ENCODE data around the gene ABCG5.

The ABCG5 gene

DNA sequence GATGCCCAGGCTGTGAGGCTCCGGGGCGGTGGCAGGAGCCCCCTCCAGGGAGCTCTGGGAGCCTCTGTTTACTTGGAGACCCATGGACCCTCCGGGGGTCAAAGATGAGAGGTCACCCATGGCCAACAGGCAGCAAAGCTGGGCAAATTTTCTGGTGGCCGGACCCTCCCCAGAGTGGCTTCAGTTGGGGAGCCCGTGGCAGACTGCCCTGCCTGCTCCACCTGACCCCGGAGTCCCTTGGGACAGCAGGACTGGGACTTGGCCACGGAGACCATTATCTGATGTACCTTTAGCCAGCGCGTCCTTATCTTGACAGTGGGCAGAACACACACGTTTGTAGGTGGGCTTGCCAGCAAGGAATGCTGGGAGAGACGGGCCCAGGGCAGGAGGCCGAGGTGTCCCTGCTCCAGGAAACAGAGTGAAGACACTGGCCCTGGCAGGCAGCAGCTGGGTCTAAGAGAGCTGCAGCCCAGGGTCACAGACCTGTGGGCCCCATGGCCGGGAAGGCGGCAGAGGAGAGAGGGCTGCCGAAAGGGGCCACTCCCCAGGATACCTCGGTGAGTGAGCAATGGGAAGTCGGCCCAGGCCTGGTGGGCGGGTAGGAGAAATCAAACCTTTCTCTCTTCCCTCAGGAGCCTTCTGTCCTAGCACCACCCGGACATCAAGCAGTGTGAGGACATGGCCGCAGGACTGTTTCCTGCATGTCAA is at the start of gene ABCG5, which contains the start of gene ABCG8:
ABCG5 (minus strand) TSS at position 280 of the 708 bp plus-strand sequence; CDS start at position 120, 160 bp downstream.
ABCG8 (plus strand) TSS at position 412 of the 708 bp plus-strand sequence; CDS start at position 495, 83 bp downstream.
- DNase-seq (ENCODE audit: low read depth), result no peak

DNA sequence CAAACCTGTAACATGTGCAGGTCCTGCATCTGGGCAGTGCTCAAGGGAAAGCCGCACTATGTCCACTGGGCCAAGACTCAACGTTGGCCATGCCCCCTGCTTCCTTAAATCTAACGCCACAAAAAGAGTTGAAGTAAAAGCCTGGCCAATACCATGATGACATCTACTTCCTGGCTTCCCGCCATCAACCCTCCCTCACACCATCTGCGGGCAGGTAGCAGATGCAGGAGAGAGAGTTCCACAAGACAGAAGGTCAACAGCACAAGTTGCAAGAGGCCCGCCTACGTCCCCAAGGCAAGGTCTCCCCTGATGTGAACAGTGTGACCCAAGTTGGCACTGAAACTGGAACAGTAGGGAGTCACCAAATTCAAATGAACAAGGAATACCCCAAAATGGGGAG is 48.5 kb upstream of the ABCG5 start:
- DNase-seq (ENCODE audit: low read depth), result no peak

DNA sequence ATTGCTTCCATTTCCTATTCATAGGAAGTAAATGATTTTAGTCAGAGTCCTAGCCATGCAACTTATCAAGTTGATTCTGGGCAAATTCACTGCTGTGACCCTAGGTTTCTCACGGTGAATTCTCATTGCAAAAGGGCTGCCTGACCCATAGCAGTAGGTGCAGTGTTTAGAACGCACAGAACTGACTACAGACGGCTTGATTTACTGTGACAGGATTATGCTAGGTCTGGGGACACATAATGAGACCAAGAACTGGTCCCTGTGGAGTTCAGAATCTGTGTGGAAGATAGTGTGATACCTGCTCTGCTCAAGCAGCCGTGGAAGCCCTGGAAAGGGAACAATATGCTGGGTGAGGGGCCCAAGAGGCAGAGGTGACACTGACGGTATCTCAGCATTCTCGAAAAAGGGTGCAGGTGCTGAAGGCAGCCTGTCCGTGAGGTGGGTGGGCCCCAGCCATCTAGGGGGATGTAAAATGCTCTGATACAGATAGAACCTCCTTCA is 46.5 kb upstream of the ABCG5 start:
- no peak for DNase-seq (ENCODE audit: low read depth)

DNA sequence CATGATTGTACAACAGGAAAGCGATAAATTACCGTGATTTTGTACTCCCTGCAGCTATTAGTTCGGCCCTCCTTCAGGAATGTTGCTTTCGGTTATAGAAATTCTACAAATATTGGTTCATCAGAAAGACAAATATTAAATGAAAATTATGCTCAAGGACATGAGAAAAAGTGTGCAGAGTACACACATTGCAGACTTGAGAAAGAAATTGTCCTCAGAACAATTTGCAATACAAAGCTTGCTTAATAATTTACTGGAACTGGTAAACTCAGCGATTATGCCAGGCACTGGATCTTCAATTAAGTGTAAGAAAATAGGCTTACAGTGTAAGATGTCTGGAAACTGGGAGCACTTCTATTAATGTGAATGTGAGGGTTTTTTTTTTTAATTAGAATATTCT is 46.0 kb upstream of the ABCG5 start:
- DNase-seq (ENCODE audit: low read depth), result no peak

DNA sequence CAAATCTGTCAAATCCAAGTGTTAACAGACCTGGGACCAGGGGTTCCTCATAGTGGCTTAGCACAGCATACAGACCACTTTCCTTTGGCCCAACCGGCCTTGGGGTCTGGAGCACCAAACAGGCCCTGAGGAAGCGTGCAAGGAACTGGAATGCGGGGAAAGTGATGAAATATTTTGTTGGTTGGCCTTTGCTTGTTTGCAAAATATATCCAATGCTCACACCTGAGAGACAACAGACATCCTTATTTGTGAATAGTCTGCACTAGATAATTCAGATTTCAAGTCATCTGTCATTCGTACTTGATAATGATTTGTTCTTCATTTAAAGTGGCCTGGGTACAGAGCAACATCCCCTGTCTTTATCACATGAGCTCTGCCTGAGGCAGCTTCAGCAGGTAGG is 43.7 kb upstream of the ABCG5 start:
- DNase-seq (ENCODE audit: low read depth), result no peak

DNA sequence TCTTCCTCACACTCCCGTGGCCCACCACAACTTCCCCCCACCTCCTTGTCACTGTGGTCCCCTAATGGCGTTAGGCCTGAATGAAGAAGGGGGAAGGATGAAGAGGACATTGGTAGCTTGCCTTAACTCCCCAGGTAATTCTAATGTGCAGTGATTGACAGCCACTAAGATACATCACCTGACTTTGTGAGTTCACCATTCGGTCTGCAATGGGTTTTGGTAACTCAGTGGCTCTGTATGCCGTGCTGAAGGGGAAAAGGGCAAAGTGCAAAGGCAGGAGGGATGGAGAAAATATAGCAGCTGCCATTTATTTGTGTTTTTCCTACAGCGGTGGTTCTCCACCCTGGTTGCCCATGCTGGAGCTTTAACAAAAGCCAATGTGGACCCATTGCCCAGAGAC is 42.3 kb upstream of the ABCG5 start:
- no peak for DNase-seq (ENCODE audit: low read depth)

DNA sequence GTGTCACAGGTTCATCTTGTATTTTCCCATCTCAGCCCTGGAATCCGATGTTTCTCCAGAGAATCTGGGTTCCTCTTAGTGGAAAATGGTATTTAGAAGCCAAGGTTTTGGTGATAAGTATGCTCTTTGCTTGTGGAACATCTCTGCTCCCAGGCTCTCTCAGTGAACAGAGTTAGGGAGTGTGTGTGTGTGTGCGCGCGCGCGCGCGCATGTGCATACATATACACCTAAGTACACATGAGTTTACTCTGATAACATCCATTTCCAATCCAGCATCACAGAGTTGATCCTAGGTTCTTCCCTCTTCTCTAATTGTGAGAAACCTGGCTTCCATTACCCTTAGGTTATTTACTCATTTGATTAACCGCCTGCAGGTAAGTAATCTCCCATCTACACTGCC is 41.8 kb upstream of the ABCG5 start:
- no peak for DNase-seq (ENCODE audit: low read depth)

DNA sequence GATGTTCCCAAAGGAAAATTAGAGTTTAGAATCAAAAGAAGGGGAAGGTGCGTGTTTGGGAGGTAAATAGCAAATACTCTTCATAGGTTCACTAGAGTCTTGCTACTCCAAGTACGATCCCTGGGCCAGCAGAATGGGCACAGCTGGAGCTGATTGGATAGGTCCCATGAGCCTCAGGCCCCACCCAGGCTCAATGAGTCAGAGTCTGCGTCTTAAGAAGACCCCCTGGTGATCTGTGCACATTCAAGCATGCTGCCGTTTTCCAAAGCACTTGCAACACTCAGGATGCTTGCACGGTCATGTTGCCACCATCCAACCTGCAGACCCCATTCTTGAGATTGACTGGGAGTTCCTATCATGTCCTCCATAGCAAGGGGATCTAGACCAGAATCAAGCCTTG is 40.6 kb upstream of the ABCG5 start:
- no peak for DNase-seq (ENCODE audit: low read depth)

DNA sequence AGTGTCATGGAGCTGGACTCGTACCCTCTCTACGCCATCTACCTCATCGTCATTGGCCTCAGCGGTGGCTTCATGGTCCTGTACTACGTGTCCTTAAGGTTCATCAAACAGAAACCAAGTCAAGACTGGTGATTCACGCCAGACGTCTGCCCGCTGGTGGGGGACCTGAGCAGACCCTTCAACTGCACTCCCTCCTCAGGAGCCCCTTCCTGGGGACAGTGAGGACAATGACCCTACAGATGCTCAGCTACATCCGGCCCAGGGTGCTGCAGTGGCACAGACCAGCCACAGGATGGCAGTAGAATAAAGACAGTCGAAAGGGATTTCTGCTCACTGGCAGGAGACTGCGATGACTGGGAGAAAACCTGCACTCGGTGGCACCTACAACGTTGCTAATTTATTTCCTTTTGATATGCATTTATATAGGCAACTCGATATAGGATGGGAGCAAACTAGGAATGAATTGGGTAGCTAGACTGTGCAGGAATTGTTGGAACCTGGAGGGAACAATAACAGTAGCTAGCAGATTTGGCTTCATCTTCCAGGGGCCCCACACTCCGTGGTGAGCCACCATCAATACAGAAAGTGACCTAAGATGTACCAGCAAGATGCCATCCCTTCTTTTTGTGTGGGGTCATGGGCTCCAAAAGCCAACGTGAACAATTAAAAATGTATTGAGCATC is 39.3 kb upstream of the ABCG5 start:
- peak; percentile 14 for DNase-seq (ENCODE audit: low read depth)

DNA sequence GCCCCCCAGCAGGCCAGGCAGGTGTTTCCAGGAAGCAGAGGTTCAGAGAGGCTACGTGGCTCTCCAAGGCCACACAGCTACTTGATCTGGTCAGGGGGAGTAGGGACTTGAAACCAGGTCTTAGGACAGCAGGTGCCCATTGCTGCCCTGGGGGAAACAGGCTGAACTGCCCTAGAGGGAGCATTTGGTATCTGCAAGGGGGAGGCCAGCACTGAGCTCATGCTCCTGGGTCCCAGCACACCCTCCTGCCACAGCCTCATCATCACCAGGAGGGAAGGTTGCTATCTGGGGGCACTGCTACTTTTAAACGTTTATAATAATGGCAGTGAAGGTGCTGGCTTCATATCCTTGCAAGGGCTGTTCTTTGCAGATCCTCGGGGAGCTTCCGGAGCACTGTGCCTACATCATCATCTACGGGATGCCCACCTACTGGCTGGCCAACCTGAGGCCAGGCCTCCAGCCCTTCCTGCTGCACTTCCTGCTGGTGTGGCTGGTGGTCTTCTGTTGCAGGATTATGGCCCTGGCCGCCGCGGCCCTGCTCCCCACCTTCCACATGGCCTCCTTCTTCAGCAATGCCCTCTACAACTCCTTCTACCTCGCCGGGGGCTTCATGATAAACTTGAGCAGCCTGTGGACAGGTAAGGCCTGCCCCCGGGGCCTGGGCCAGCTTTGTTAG is 36.3 kb upstream of the ABCG5 start:
- no peak for DNase-seq (ENCODE audit: low read depth)

DNA sequence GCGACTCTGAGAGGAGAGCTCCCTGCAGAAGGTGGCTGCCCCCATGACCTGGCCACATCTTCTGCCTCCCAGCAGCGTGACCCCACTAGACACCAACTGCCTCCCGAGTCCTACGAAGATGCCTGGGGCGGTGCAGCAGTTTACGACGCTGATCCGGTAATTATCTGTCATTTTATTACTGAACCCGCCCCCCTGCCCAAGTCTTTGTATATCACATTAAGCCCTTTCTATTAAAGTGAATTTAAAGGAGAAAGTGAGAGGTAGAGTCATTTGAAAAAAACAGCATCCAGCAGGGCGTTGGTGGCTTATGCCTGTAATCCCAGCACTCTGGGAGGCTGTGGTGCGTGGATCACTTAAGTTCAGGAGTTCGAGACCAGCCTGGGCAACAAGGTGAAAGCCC is 33.5 kb upstream of the ABCG5 start:
- no peak for DNase-seq (ENCODE audit: low read depth)

DNA sequence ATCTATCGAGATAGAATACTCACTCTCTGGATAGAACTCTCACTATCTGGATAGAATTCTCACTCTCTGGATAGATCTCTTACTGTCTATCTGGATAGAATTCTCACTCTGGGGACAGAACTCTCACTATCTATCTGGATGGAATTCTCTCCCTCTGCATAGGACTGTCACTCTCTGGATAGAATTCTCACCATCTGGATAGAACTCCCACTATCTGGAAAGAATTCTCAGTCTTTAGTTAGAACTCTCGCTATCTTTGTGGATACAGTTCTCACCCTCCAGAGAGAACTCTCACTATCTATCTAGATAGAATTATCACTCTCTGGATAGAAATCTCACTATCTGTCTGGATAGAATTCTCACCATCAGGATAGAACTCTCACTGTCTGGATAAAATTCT is 16.7 kb upstream of the ABCG5 start:
- DNase-seq (ENCODE audit: low read depth), result no peak

DNA sequence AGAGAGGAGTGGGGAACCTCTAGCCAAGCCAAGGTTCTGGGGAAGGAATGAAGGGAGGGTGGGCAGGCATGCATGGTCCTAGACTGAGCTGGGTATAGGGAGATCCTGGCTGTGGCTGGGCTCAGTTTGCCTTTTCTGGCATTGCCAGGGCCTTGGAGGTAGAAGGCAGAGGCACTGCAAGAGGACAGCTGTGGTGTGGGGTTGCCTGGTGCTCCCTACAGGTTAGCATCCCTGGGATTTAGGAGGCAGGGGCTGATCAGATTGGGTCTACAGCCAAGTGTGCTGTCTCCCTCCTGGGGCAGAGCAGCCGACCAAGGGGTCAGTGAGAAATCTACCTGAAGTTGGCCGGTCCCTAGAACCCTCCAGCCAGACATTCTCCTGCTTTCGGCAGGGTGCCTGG is 16.0 kb upstream of the ABCG5 start:
- DNase-seq (ENCODE audit: low read depth), result no peak

DNA sequence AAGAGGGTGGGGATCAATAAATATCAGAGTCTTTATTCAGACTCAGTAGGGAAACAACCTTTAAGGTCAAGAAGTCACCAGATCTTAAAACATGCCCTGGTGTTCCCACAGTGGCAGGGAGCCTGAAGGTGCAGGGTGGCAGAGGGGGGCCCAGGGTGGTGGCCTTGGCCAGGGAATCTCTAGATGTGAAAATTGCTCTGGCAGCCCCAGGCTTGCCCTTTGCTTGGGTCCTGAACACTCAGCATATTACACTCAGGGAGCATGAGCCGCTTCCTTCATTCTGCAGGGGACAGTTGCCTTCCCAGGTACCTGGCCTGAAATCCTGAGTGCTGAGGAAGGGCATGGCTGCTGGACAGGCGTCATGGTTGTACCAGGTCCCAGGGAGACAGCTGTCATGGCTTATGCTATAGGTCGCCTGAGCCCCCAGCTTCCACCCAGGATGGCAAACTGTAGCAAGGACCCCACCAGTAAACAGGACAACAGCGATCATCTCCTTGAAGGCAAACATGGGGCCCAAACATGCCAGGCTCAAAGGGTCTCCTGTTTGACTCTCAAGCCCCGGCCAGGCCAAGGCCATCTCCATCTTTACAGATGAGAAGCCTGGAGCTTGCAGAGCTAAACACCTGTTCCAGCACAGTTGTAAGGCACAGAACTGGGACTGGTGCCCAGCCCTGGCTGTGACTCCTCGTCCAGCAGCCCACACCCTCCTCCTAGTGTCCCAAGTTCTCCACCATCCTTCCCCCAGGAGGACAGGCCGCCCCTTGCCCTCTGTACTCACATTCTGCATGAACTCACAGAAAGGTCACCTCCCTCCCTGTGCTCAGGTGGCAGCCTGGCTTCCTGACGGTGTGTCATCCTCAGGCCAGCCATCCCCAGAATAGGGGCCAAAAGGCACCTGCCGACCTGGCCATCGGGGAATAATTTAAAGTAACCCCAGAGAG is 14.8 kb upstream of the ABCG5 start:
- DNase-seq (ENCODE audit: low read depth), result no peak

DNA sequence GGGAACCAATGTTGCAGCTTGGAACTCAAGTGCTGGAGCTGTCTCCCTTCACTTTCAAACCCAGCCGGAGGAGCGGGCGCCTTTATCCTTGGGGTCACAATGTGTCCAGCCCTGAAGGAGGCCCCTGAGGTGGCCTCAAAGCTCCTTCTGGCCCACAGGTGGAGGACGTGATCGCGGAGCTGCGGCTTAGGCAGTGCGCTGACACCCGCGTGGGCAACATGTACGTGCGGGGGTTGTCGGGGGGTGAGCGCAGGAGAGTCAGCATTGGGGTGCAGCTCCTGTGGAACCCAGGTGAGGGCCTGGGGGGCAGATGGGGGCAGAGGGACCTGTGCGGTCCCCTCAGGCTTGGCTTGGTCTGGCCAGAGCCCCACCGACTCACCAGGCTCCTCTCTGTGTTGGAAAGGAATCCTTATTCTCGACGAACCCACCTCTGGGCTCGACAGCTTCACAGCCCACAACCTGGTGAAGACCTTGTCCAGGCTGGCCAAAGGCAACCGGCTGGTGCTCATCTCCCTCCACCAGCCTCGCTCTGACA is 13.6 kb upstream of the ABCG5 start:
- DNase-seq (ENCODE audit: low read depth), result no peak

DNA sequence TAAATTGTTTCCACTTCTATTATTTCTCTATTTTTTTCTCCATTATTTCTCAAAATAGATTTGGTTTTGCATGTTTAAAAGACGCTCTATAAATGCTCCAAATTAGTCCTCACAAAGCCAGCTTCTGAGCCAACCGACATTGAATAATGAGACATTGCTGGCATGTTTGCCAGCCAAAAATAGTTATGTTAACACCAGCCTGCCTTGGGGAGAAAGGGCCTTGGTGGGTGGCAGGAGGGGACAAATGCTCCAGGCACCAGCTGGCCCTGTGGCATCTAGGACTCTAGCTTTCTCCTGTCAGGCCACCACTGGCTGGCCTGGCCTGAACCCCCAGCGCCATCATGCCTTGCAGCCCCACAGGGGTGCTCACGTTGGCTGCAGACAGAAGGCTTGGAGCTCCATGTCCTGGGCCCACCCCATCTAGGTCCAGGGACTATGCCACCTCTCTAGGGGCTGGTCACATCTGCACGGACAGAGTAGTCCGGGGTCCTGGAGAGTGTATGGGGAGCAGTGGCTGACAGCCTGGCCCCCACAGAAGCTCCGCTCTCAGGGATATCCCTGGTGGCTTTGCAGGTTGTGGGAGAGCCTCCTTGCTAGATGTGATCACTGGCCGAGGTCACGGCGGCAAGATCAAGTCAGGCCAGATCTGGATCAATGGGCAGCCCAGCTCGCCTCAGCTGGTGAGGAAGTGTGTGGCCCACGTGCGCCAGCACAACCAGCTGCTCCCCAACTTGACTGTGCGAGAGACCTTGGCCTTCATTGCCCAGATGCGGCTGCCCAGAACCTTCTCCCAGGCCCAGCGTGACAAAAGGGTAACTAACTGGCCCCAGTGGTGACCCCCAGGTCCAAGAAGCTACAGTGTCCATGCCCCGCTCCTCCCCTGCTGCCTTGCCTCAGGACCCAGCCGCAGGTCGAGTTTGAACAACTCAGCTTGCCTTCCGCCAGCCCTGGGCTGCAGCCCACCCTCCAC is 12.7 kb upstream of the ABCG5 start:
- DNase-seq (ENCODE audit: low read depth), result no peak

DNA sequence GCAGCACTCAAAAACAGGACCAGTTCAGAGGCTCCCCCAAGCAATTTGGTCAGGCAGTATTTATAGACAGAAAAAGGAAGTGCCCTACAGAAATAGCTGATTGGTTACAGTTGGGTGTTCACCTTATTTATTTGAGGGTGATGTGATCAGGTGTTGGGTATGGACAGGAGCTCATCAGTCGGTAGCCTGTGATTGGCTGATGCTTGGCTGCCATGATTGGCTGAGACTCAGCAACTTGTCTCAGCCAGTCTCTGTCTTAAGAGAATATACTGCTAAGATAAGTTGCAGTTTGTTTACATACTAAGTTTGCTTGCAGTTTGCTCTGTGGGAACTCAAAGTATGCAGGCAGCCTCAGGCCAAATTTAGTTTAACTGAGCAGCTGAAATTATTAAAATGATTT is 9.6 kb upstream of the ABCG5 start:
- DNase-seq (ENCODE audit: low read depth), result no peak

DNA sequence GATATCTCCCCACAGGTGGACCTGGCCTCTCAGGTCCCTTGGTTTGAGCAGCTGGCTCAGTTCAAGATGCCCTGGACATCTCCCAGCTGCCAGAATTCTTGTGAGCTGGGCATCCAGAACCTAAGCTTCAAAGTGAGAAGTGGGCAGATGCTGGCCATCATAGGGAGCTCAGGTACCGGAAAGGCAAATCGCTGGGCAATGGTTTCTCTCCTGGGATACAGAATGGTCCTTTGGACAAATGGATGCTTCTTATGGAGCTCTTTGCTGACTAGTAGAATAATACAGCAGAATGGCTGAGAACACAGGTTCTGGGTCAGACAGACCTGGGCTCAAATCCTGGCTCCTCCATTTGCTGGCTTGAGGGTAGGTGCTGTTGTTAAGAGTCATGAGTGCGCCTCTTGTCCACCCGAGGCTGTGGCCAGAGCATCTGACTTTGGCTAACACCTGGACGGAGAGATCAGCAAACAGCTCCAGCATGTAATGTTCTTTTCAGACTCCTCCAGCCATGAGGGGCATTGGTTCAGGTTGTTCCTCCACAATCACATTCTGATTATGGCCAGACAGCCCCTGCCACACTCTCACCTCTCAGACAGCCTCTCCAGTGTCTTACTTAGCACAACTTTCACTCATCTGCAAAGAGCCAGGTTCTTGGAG is 7.6 kb upstream of the ABCG5 start:
- no peak for DNase-seq (ENCODE audit: low read depth)

DNA sequence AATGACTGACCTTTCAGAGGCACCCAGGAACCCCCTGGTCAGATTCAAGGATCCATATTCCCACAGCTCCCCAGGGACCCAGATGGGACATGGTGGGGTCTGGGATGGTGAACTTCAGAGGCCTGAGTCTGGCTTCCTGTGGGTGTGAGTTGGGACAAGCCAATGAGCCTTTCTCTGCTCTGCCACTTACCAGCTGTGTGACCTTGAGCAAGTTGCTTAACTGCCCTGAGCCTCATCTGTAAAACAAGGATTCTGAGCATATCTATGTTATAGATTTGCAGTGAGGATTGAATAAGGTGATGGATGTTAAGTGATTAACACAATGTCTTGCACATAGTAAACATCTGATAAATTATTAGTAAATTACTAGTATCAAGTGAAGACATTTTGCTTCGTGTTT is 6.5 kb upstream of the ABCG5 start:
- DNase-seq (ENCODE audit: low read depth), result no peak

DNA sequence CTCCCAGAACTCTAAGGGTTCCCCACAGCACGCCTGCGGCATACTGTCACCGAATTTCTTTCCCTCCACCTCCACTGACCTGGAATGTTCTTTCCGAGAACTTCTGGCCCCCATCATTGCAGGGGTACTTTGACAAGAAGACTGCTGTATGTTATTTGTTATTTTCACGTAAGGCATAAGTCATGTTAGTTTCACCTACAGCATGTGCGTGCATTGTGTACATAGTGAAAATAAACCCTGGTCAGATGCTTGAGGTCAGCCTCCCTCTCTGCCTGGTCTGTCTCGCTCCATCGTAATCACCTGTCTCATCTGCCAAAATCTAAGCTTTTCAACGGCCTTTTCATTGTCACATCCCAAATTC is 4.2 kb upstream of the ABCG5 start:
- DNase-seq (ENCODE audit: low read depth), result no peak
